HL-60 (cell line): ENCODE results near the gene MAPK9.

Source experiments
- DNase-seq, 2 experiments: peaks; one replicate each; pipeline ENCODE4 v3.0.0-alpha.2; 2010 to 2020; ENCODE audit warnings: low read depth in 1 of 2, low spot score in 1 of 2
- H3K27ac ChIP-seq: fragments of 250-450 bp; sonication (Bioruptor Pico); replicated peaks from 2 replicates; pipeline ENCODE4 v1.5.1; 2020; ENCODE audit warnings: mild to moderate bottlenecking, moderate library complexity
- H3K27me3 ChIP-seq: fragments of 250-450 bp; sonication (Bioruptor Pico); 2 replicates; pipeline ENCODE4 v1.5.1; 2021; ENCODE audit warnings: mild to moderate bottlenecking, moderate library complexity; ENCODE audit not compliant: insufficient read depth, poor library complexity, severe bottlenecking
- H3K4me3 ChIP-seq: replicated peaks from 2 replicates; pipeline ENCODE4 v1.5.1; 2011; ENCODE audit warnings: mild to moderate bottlenecking, control low read depth, low read length; ENCODE audit not compliant: insufficient read depth
- GABPA ChIP-seq: IDR thresholded peaks from 2 replicates; pipeline ENCODE4 v1.6.1; 2012; ENCODE audit warnings: low read depth
- POLR2AphosphoS5 ChIP-seq: IDR thresholded peaks from 2 replicates; pipeline ENCODE4 v1.6.1; 2012; ENCODE audit warnings: low read depth
- SPI1 ChIP-seq: IDR thresholded peaks from 2 replicates; pipeline ENCODE4 v1.6.1; 2012; ENCODE audit warnings: low read depth, mild to moderate bottlenecking, borderline replicate concordance
- TF ChIP-seq, protein P1 (sequence below): IDR thresholded peaks from 2 replicates; pipeline ENCODE4 v1.6.1; 2012; ENCODE audit warnings: low read depth; ENCODE audit not compliant: insufficient replicate concordance
- TF ChIP-seq, protein P2 (sequence below): IDR thresholded peaks from one replicate; pipeline ENCODE4 v1.5.1; 2011; ENCODE audit warnings: low read length, control low read depth, inconsistent platforms; ENCODE audit not compliant: insufficient read depth

The MAPK9 gene

DNA sequence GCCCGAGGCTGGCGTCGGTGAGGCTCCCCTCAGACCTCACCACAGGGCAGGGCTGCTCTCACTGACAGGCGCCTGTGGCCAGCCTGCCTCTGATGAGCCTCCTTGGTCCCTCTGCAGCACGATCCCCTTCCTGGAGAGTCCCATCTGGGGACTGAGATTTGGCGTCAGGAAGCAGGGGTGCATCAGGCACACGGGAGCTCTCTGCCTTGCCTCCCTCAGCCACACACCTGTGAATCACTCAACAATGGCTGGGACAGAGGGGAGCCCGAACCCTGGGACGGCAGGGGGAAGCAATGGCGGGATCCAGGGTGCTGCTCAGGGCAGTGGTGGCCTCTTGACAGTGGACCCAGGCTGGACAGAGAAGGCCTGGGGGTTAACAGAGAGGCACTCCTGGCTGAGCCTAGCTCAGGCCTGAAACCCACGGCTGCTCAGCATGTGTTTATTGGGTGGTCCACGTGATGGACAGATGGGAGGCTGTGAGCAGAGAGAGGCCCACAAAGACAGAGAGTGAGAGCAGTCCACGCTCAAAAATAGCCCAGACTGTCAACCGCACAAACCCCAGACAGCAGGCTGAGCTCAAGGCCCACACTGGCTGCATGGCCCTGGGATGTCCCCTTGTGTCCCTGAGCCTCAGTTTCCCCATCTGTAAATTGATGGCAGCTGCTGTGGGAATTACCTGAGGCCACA is 94.7 kb downstream of the MAPK9 start:
- no peak overlapping the region for H3K4me3 ChIP-seq
- DNase-seq, result no peak
- H3K27ac ChIP-seq, result no peak overlapping the region
- H3K27me3 ChIP-seq, result no peaks in the 10 kb centered on the region
- TF ChIP-seq, protein P1, sequence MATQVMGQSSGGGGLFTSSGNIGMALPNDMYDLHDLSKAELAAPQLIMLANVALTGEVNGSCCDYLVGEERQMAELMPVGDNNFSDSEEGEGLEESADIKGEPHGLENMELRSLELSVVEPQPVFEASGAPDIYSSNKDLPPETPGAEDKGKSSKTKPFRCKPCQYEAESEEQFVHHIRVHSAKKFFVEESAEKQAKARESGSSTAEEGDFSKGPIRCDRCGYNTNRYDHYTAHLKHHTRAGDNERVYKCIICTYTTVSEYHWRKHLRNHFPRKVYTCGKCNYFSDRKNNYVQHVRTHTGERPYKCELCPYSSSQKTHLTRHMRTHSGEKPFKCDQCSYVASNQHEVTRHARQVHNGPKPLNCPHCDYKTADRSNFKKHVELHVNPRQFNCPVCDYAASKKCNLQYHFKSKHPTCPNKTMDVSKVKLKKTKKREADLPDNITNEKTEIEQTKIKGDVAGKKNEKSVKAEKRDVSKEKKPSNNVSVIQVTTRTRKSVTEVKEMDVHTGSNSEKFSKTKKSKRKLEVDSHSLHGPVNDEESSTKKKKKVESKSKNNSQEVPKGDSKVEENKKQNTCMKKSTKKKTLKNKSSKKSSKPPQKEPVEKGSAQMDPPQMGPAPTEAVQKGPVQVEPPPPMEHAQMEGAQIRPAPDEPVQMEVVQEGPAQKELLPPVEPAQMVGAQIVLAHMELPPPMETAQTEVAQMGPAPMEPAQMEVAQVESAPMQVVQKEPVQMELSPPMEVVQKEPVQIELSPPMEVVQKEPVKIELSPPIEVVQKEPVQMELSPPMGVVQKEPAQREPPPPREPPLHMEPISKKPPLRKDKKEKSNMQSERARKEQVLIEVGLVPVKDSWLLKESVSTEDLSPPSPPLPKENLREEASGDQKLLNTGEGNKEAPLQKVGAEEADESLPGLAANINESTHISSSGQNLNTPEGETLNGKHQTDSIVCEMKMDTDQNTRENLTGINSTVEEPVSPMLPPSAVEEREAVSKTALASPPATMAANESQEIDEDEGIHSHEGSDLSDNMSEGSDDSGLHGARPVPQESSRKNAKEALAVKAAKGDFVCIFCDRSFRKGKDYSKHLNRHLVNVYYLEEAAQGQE, result no peak
- TF ChIP-seq POLR2AphosphoS5, result no peak
- no peak for TF ChIP-seq SPI1
- no peak for TF ChIP-seq GABPA
- TF ChIP-seq, protein P2, sequence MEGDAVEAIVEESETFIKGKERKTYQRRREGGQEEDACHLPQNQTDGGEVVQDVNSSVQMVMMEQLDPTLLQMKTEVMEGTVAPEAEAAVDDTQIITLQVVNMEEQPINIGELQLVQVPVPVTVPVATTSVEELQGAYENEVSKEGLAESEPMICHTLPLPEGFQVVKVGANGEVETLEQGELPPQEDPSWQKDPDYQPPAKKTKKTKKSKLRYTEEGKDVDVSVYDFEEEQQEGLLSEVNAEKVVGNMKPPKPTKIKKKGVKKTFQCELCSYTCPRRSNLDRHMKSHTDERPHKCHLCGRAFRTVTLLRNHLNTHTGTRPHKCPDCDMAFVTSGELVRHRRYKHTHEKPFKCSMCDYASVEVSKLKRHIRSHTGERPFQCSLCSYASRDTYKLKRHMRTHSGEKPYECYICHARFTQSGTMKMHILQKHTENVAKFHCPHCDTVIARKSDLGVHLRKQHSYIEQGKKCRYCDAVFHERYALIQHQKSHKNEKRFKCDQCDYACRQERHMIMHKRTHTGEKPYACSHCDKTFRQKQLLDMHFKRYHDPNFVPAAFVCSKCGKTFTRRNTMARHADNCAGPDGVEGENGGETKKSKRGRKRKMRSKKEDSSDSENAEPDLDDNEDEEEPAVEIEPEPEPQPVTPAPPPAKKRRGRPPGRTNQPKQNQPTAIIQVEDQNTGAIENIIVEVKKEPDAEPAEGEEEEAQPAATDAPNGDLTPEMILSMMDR, result no peak

DNA sequence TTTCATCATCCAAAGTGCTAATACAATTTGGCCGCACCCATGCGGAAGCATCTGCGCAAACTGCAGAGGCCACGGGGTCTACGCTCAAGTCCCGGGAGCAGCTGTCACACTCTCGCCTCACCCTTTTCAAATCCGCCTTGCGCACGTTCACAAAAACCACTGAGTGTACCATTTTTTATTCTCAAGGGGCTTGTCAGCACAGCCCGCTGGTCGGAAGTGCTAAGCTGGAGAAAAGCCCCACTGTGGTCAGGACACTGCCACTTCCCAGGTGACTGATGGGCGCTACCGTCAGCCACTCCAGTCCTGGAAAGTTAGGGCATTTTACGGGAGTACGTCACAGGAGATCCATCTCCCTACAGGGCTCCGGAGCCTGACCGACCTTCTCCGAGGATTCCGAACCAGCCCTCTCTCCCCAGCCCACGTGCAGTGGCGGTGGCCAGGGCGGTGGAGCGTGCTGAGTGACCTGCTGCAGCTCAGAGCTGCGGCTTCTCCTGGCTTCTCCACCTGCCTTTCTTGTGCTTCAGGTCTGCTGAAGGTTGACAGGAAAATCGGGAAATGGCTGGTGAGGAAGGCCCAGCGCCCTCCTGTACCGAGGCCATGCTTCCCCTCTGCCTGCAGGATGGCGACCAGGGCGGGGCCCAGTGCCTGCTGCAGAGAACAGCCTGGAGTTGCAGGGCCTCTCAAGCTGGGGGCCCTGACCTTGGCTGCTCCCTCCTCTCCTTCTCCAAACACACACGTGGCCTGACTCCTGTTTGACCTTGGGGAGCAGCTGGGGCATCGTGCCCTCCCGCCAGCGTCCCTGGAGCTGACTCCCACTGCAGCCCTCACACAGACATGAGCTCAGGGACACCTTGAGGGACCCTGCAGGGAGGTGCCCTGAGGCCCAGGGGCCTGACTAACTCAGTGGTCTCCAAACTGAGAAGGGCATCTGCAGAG is 97.2 kb downstream of the MAPK9 start:
- TF ChIP-seq, protein P1, result no peak
- TF ChIP-seq SPI1 (no peak), GABPA (no peak), POLR2AphosphoS5 (no peak)
- TF ChIP-seq, protein P2, result no peak
- Histone ChIP-seq H3K4me3 (no peak overlapping the region), H3K27ac (no peak overlapping the region), H3K27me3 (no peaks in the 10 kb centered on the region)
- no peak for DNase-seq

DNA sequence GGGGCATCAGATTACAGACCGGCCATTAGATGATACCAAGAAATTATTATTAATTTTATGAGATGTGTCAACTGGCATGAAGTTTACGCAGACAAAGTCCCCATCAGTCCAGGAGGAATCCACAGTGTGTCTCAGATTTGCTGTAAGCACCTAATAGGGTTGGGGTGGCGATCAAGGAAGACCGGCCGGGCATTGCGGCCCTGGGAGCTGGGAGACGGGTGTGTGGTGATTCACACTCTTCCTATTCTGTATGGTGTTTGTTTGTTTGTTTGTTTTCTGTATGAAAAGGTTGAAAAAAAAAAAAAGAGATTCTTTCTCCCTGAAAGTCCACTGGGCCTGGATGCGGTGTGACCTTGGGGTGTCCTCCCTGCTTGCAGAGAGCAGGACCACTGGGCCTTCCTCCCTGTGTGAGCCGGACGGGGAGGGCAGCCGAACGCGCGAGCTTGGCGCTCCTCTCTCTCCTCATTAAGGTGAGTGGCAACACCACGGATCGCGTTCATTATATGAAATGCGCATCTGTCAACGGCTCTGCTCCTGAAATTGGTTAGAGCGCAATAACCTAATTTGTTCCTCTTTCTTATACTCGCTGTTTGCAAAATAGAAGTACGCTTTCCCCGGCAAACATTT is 98.0 kb downstream of the MAPK9 start:
- TF ChIP-seq, protein P1, result no peak
- TF ChIP-seq POLR2AphosphoS5 (no peak), GABPA (no peak), SPI1 (no peak)
- TF ChIP-seq, protein P2, result no peak
- H3K27me3 ChIP-seq, result no peaks in the 10 kb centered on the region
- no peak overlapping the region for H3K4me3 ChIP-seq
- no peak overlapping the region for H3K27ac ChIP-seq
- DNase-seq, result no peak
